Erythroblast (primary cell): ENCODE data around the gene PHF21B.

ENCODE experiments used
- GATA1 ChIP-seq: IDR thresholded peaks from 2 replicates; pipeline ENCODE4 v1.6.1; 2011; ENCODE audit warnings: low read depth, mild to moderate bottlenecking, control low read depth, low read length, moderate library complexity
- POLR2A ChIP-seq: IDR thresholded peaks from 2 replicates; pipeline ENCODE4 v1.6.1; 2011; ENCODE audit warnings: mild to moderate bottlenecking, low read length

DNA sequence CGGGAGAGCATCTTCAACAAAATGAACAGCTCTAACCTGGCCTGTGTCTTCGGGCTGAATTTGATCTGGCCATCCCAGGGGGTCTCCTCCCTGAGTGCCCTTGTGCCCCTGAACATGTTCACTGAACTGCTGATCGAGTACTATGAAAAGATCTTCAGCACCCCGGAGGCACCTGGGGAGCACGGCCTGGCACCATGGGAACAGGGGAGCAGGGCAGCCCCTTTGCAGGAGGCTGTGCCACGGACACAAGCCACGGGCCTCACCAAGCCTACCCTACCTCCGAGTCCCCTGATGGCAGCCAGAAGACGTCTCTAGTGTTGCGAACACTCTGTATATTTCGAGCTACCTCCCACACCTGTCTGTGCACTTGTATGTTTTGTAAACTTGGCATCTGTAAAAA, 147.5 kb downstream of the PHF21B start:
- TF ChIP-seq POLR2A: no peak
- no peak for TF ChIP-seq GATA1
